ENCODE measurements around the gene KRTAP5-4.

Gene KRTAP5-4

DNA sequence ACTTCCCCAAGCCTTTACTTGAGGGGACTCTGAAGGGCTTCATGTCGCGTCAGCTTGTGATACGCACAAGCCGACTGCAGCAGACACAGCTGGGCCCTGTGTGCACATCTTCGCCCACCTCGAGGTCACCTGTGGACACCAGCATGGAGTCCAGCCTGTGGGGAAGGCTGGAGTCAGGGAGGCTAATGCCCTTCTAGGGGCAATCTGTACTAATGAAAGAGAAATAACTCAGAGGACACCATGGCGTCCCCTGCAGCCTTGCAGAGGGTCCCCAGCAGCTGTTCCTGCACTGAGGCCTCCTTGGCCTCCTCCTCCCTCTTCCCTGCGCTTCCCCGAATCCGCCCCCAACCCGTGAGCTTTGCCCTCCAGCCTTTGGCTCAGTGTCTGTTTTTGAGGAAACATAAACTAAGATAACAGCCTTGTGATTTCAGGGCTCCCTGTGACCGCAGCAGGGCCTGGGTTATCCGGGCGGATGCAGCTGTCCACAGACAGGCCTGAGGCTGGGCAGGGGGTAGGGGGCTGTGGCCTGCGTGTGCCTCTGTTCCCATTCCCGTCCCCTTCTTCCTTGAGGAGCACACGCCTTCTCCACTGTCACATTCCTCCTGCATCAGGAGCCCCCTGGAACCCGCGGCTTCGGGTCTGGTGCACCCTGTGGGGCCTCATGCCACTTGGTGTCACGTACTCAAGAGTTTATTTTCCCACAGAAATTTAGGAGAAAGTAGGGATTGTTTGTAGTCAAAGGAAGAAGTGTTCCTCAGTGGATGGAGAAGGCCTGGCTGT lies 32.6 kb upstream of the KRTAP5-4 start:
- H3K23ac ChIP-seq (ENCODE audit: low read depth, low read length, poor library complexity): no peak overlapping the region
- no peak overlapping the region for H3K4me2 ChIP-seq (ENCODE audit: insufficient read depth, low read length, poor library complexity, severe bottlenecking)
- WGBS, 2 donors (ENCODE audit: extremely low coverage in 2 of 2, insufficient read length in 2 of 2, insufficient replicate concordance in 1 of 2): no CpG with 5 or more reads among the region's 21 CpGs
- peak overlapping the region; percentile 32 for H2BK5ac ChIP-seq (ENCODE audit: low read length)
- H2BK15ac ChIP-seq (ENCODE audit: low read length): peak overlapping the region; percentile 14
- H3K27ac ChIP-seq (replicated peaks; ENCODE audit: low read length): no peak overlapping the region
- no peaks in the 10 kb centered on the region for H3K9me3 ChIP-seq (replicated peaks in 1 of 2; ENCODE audit: control insufficient read depth in 2 of 2, insufficient read depth in 1 of 2, low read depth in 1 of 2, low read length in 2 of 2)
- H3K4me3 ChIP-seq (ENCODE audit: low read length in 2 of 2): no peak overlapping the region
- no peaks in the 10 kb centered on the region for H3K36me3 ChIP-seq (replicated peaks in 1 of 2; ENCODE audit: control insufficient read depth in 2 of 2, insufficient read depth in 2 of 2, low read length in 2 of 2)
- no peaks in the 10 kb centered on the region for H3K79me1 ChIP-seq (ENCODE audit: low read depth, low read length)
- no peak for DNase-seq (ENCODE audit: low spot score)
- peak overlapping the region; percentile 10 for H3K4ac ChIP-seq (ENCODE audit: low read length)
- peak overlapping the region; percentile 81 for H3K18ac ChIP-seq (ENCODE audit: low read length)
- no peak overlapping the region for H4K8ac ChIP-seq (ENCODE audit: low read depth, low read length)
- H3K14ac ChIP-seq (ENCODE audit: low read length): no peak overlapping the region
- no peak overlapping the region for H2BK12ac ChIP-seq (ENCODE audit: low read length)
- H3K9ac ChIP-seq (ENCODE audit: low read depth, low read length, poor library complexity): no peak overlapping the region
- peak overlapping the region; percentile 66 for H2AK5ac ChIP-seq (ENCODE audit: low read depth, low read length)
- H3K4me1 ChIP-seq (ENCODE audit: control insufficient read depth in 2 of 2, insufficient read depth in 1 of 2, low read depth in 1 of 2, low read length in 2 of 2): peaks cover 0 to 7% of the 10 kb centered on the region in 2 donors
- H2AFZ ChIP-seq (ENCODE audit: low read length): no peak overlapping the region
- H3K27me3 ChIP-seq (ENCODE audit: control insufficient read depth in 3 of 3, insufficient read depth in 3 of 3, low read depth in 1 of 3, low read length in 3 of 3): peaks cover 0 to 59% (median 2%) of the 10 kb centered on the region in 3 experiments
- no peak overlapping the region for H4K91ac ChIP-seq (ENCODE audit: low read depth, low read length, poor library complexity)
- H2BK120ac ChIP-seq (ENCODE audit: low read depth, low read length): peak overlapping the region; percentile 37

DNA sequence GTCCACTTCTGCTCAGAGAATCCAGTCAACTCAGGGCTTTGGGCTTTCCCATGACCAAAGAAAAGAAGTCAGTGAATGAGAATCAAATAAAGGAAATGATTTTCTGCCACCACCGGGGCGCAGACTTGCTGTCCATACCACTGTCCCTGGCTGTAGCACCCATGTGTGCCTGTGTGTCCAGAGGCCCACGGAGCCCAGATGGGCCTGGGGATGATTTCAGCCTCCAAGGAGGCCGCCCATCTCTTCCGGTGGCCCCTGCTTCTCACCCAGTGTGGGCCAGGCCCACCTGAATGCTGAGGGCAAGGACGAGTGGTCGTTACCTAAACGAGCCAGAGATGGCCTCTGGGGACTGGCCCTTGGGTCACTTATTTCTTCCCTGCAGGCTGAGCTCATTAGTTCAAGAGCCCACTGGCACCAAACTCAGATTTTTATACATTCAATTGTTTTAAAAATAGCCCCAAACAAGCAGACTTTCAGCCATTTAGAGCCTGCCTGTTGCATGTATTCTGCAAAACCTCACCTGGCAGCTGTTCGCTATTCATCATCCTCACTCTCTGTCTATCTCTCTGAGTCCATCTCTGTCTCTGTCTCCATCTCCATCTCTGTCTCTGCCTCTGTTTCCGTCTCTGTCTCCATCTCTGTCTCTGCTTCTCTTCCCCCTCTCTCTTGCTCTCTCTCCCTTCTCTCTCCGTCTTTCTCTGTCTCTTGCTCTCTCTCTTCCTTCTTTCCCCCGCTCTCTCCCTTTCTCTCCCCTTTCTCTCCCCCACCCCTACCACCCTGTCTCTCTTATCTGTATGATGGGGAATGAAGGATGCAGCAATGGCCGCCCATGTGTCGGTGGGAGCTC lies 31.8 kb upstream of the KRTAP5-4 start:
- no peak overlapping the region for H3K14ac ChIP-seq (ENCODE audit: low read length)
- no peak overlapping the region for H4K8ac ChIP-seq (ENCODE audit: low read depth, low read length)
- DNase-seq (ENCODE audit: low spot score): no peak
- peak overlapping the region; percentile 99 for H2BK15ac ChIP-seq (ENCODE audit: low read length)
- H3K23ac ChIP-seq (ENCODE audit: low read depth, low read length, poor library complexity): no peak overlapping the region
- H3K79me1 ChIP-seq (ENCODE audit: low read depth, low read length): no peaks in the 10 kb centered on the region
- H3K36me3 ChIP-seq (replicated peaks in 1 of 2; ENCODE audit: control insufficient read depth in 2 of 2, insufficient read depth in 2 of 2, low read length in 2 of 2): no peaks in the 10 kb centered on the region
- peak overlapping the region; percentile 32 for H2BK5ac ChIP-seq (ENCODE audit: low read length)
- H3K27ac ChIP-seq (replicated peaks; ENCODE audit: low read length): no peak overlapping the region
- H3K4me3 ChIP-seq (ENCODE audit: low read length in 2 of 2): no peak overlapping the region
- H3K9me3 ChIP-seq (replicated peaks in 1 of 2; ENCODE audit: control insufficient read depth in 2 of 2, insufficient read depth in 1 of 2, low read depth in 1 of 2, low read length in 2 of 2): no peaks in the 10 kb centered on the region
- H3K4me2 ChIP-seq (ENCODE audit: insufficient read depth, low read length, poor library complexity, severe bottlenecking): no peak overlapping the region
- WGBS, 2 donors (ENCODE audit: extremely low coverage in 2 of 2, insufficient read length in 2 of 2, insufficient replicate concordance in 1 of 2): no CpG with 5 or more reads among the region's 14 CpGs
- peaks cover 0 to 7% of the 10 kb centered on the region in 2 donors for H3K4me1 ChIP-seq (ENCODE audit: control insufficient read depth in 2 of 2, insufficient read depth in 1 of 2, low read depth in 1 of 2, low read length in 2 of 2)
- no peak overlapping the region for H2BK120ac ChIP-seq (ENCODE audit: low read depth, low read length)
- no peak overlapping the region for H3K9ac ChIP-seq (ENCODE audit: low read depth, low read length, poor library complexity)
- peak overlapping the region; percentile 59 for H2AK5ac ChIP-seq (ENCODE audit: low read depth, low read length)
- H2BK12ac ChIP-seq (ENCODE audit: low read length): no peak overlapping the region
- peak overlapping the region; percentile 86 for H3K18ac ChIP-seq (ENCODE audit: low read length)
- H3K27me3 ChIP-seq (ENCODE audit: control insufficient read depth in 3 of 3, insufficient read depth in 3 of 3, low read depth in 1 of 3, low read length in 3 of 3): peaks cover 0 to 57% (median 2%) of the 10 kb centered on the region in 3 experiments
- no peak overlapping the region for H3K4ac ChIP-seq (ENCODE audit: low read length)
- peak overlapping the region; percentile 90 for H2AFZ ChIP-seq (ENCODE audit: low read length)
- H4K91ac ChIP-seq (ENCODE audit: low read depth, low read length, poor library complexity): no peak overlapping the region

GRCh38 chr11:1652771-1653540 lies 31.0 kb upstream of the KRTAP5-4 start:
- Histone ChIP-seq H3K4me2 (ENCODE audit: insufficient read depth, low read length, poor library complexity, severe bottlenecking) (no peak overlapping the region), H4K91ac (ENCODE audit: low read depth, low read length, poor library complexity) (no peak overlapping the region), H3K36me3 (replicated peaks in 1 of 2; ENCODE audit: control insufficient read depth in 2 of 2, insufficient read depth in 2 of 2, low read length in 2 of 2) (no peaks in the 10 kb centered on the region), H3K4ac (ENCODE audit: low read length) (no peak overlapping the region), H2BK12ac (ENCODE audit: low read length) (no peak overlapping the region), H3K9me3 (replicated peaks in 1 of 2; ENCODE audit: control insufficient read depth in 2 of 2, insufficient read depth in 1 of 2, low read depth in 1 of 2, low read length in 2 of 2) (no peaks in the 10 kb centered on the region), H3K4me3 (ENCODE audit: low read length in 2 of 2) (no peak overlapping the region), H3K14ac (ENCODE audit: low read length) (no peak overlapping the region), H3K9ac (ENCODE audit: low read depth, low read length, poor library complexity) (no peak overlapping the region), H2AFZ (ENCODE audit: low read length) (peak overlapping the region; percentile 90), H2BK120ac (ENCODE audit: low read depth, low read length) (no peak overlapping the region), H3K18ac (ENCODE audit: low read length) (peak overlapping the region; percentile 86), H2BK15ac (ENCODE audit: low read length) (peak overlapping the region; percentile 99), H2AK5ac (ENCODE audit: low read depth, low read length) (peak overlapping the region; percentile 92), H3K23ac (ENCODE audit: low read depth, low read length, poor library complexity) (no peak overlapping the region), H3K79me1 (ENCODE audit: low read depth, low read length) (no peaks in the 10 kb centered on the region), H4K8ac (ENCODE audit: low read depth, low read length) (no peak overlapping the region), H2BK5ac (ENCODE audit: low read length) (no peak overlapping the region), H3K27ac (replicated peaks; ENCODE audit: low read length) (no peak overlapping the region), H3K27me3 (ENCODE audit: control insufficient read depth in 3 of 3, insufficient read depth in 3 of 3, low read depth in 1 of 3, low read length in 3 of 3) (peaks cover 0 to 55% (median 2%) of the 10 kb centered on the region in 3 experiments), H3K4me1 (ENCODE audit: control insufficient read depth in 2 of 2, insufficient read depth in 1 of 2, low read depth in 1 of 2, low read length in 2 of 2) (peaks cover 0 to 7% of the 10 kb centered on the region in 2 donors)
- peak; percentile 78 for DNase-seq (ENCODE audit: low spot score)
- no CpG with 5 or more reads among the region's 34 CpGs for WGBS, 2 donors (ENCODE audit: extremely low coverage in 2 of 2, insufficient read length in 2 of 2, insufficient replicate concordance in 1 of 2)

Measured in neuronal stem cell (in vitro differentiated cells).